BLaER1 treated with 17β-estradiol and CSF1 and Interleukin-3, amounts not matched to agents 10 nM and 100 nM (cell line): ENCODE data around the gene INF2.
A peak's percentile ranks its signal among the peaks of the same experiment; 100 is the strongest.

Experiments
- H3K27ac ChIP-seq, 11 experiments: shearing (Covaris generic); formaldehyde crosslinking; 2 replicates each; pipeline ENCODE4 v1.8.1; 2022
- H3K27me3 ChIP-seq, 11 experiments: shearing (Covaris generic); formaldehyde crosslinking; 2 replicates each; pipeline ENCODE4 v1.8.1; 2022
- H3K36me3 ChIP-seq, 11 experiments: shearing (Covaris generic); formaldehyde crosslinking; 2 replicates each; pipeline ENCODE4 v1.8.1; 2022
- H3K4me1 ChIP-seq, 10 experiments: shearing (Covaris generic); formaldehyde crosslinking; 2 replicates each; pipeline ENCODE4 v1.8.1; 2022
- H3K4me2 ChIP-seq, 11 experiments: shearing (Covaris generic); formaldehyde crosslinking; 2 replicates each; pipeline ENCODE4 v1.8.1; 2022
- H3K4me3 ChIP-seq, 10 experiments: shearing (Covaris generic); formaldehyde crosslinking; 2 replicates each; pipeline ENCODE4 v1.8.1; 2022
- H3K9ac ChIP-seq, 11 experiments: shearing (Covaris generic); formaldehyde crosslinking; 2 replicates each; pipeline ENCODE4 v1.8.1; 2022
- H3K9me3 ChIP-seq, 11 experiments: shearing (Covaris generic); formaldehyde crosslinking; replicated peaks in 1 of 11; 2 replicates each; pipeline ENCODE4 v1.8.1; 2022
- H4K20me1 ChIP-seq, 11 experiments: shearing (Covaris generic); formaldehyde crosslinking; 2 replicates each; pipeline ENCODE4 v1.8.1; 2022
- Cebpa-rat ChIP-seq, 11 experiments: shearing (Covaris generic); IDR thresholded peaks; 2 replicates each; pipeline ENCODE4 v1.8.1; 2022

INF2 gene

DNA sequence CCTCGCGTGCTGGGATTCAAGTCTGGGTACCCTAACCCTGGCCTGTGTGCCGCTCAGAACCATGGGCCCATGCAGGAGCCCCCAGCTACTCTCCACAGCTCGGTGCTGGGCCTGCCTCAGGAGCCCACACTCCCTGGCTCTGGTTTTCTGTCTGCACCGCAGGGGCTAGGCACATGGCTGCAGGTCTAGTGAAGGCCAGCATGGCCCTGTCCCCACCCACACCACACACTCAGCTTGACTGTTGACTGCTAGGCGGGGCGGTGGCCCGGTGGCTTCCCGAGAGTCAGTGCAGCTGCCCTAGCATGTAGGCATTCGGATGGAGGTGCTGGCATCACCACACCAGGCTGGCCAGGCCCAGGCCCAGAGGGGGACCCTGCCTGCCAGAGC lies 7.9 kb downstream of the INF2 start:
- H3K36me3 ChIP-seq: peaks cover 36 to 88% (median 69%) of the 10 kb centered on the region in 11 experiments
- peaks cover 90 to 100% (median 100%) of the 10 kb centered on the region in 11 experiments for H4K20me1 ChIP-seq
- no peak for TF ChIP-seq Cebpa-rat (IDR thresholded peaks at IDR 0.05)
- H3K9me3 ChIP-seq: no peaks in the 10 kb centered on the region
- H3K4me1 ChIP-seq: peaks cover 76 to 98% (median 94%) of the 10 kb centered on the region in 10 experiments
- peak overlapping the region in 5 of 11 experiments; percentile 32 to 93 (median 77); a peak in 9 of 22 replicates for H3K27ac ChIP-seq
- peak overlapping the region; percentile 4 to 98 (median 54); a peak in 11 of 22 replicates for H3K9ac ChIP-seq
- H3K27me3 ChIP-seq: no peaks in the 10 kb centered on the region
- H3K4me3 ChIP-seq: no peak overlapping the region
- peak overlapping the region in 7 of 11 experiments; percentile 12 to 100 (median 45); a peak in 10 of 22 replicates for H3K4me2 ChIP-seq

GRCh38 chr14:104697892-104698583 lies 8.6 kb downstream of the INF2 start:
- H3K9ac ChIP-seq: peak overlapping the region in 10 of 11 experiments; percentile 4 to 98 (median 56); a peak in 16 of 22 replicates

DNA sequence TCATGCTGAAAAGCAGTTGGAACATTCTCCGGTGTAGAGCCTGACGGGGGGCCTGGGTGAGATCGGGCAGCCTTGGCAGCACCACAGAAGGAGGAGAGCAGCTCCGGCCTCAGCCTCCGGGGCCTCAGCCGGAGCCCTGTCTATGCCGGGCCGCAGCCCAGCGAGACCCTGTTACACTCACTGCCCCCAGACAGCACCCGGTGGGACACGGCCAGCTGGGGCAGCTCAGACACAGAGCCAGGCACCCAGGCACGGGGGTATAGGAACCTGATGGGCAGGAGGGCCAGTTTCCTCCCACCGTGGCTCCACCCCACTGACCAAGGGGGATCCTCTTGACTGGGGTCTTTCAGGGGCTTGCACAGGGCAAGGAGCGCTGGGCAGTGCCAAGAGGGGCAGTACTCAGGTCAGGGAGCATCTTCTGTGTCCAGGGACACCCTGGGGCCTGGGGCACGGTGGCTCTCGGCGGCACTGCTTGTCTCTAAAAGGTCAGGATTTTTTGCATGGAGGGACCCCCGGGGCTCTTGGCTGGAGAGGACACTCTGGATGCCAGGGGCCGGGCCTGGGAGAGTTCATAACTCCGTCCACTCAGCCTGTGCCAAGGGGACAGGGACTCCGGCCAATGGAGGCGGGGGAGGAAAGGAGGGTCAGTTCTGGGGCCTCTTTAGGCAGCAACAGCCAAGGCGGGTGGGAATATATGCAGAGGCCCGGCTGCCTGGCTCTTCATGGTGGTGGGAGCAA lies 9.4 kb downstream of the INF2 start:
- H3K9me3 ChIP-seq: no peaks in the 10 kb centered on the region
- no peak for TF ChIP-seq Cebpa-rat (IDR thresholded peaks at IDR 0.05)
- H3K4me2 ChIP-seq: peak overlapping the region in 7 of 11 experiments; percentile 18 to 52 (median 42); a peak in 8 of 22 replicates
- peak overlapping the region in 10 of 11 experiments; percentile 18 to 98 (median 54); a peak in 15 of 22 replicates for H3K9ac ChIP-seq
- H3K27me3 ChIP-seq: no peaks in the 10 kb centered on the region
- H3K4me1 ChIP-seq: peaks cover 60 to 83% (median 79%) of the 10 kb centered on the region in 10 experiments
- H3K36me3 ChIP-seq: peaks cover 50 to 88% (median 75%) of the 10 kb centered on the region in 11 experiments
- H4K20me1 ChIP-seq: peaks cover 76 to 100% (median 98%) of the 10 kb centered on the region in 11 experiments
- no peak overlapping the region for H3K4me3 ChIP-seq
- peak overlapping the region in 4 of 11 experiments; percentile 17 to 93 (median 22); a peak in 5 of 22 replicates for H3K27ac ChIP-seq

More at GRCh38 chr14:104697892-104698583, 8.6 kb downstream of the INF2 start:
- H3K4me2 ChIP-seq: peak overlapping the region in 7 of 11 experiments; percentile 10 to 100 (median 45); a peak in 11 of 22 replicates
- peak overlapping the region in 2 of 11 experiments; percentile 6 to 93; a peak in 2 of 22 replicates for H3K27ac ChIP-seq
- no peaks in the 10 kb centered on the region for H3K9me3 ChIP-seq
- H3K4me1 ChIP-seq: peaks cover 68 to 91% (median 87%) of the 10 kb centered on the region in 10 experiments
- TF ChIP-seq Cebpa-rat (IDR thresholded peaks at IDR 0.05): no peak
- peaks cover 42 to 88% (median 69%) of the 10 kb centered on the region in 11 experiments for H3K36me3 ChIP-seq
- H3K27me3 ChIP-seq: no peaks in the 10 kb centered on the region
- no peak overlapping the region for H3K4me3 ChIP-seq
- H4K20me1 ChIP-seq: peaks cover 84 to 100% (median 100%) of the 10 kb centered on the region in 11 experiments

DNA sequence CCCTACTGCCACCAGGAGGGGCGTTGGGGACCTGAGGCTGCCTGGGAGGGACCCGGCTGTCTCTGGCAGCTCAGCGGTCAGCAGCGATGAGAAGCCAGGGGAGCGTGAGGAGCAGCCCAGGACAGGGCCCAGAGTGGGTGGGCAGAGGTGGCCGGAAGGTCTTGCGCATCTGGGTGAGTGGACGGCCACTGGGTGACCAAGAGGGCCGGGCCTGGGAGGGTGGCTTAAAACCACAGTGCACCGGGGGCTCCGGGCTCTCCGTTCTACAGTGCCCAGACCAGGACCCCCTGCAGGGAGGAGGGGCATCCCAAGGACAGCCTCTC lies 10.0 kb downstream of the INF2 start:
- Histone ChIP-seq H3K27ac (peak overlapping the region in 2 of 11 experiments; percentile 18 to 23; a peak in 3 of 22 replicates), H3K9me3 (no peaks in the 10 kb centered on the region), H3K4me1 (peaks cover 55 to 77% (median 73%) of the 10 kb centered on the region in 10 experiments), H4K20me1 (peaks cover 71 to 100% (median 95%) of the 10 kb centered on the region in 11 experiments), H3K36me3 (peaks cover 51 to 90% (median 77%) of the 10 kb centered on the region in 11 experiments), H3K9ac (peak overlapping the region in 8 of 11 experiments; percentile 42 to 69 (median 54); a peak in 8 of 22 replicates), H3K4me3 (no peak overlapping the region), H3K27me3 (no peaks in the 10 kb centered on the region), H3K4me2 (peak overlapping the region in 9 of 11 experiments; percentile 15 to 52 (median 42); a peak in 14 of 22 replicates)
- no peak for TF ChIP-seq Cebpa-rat (IDR thresholded peaks at IDR 0.05)

- H3K4me1 ChIP-seq: peaks cover 46 to 69% (median 65%) of the 10 kb centered on the region in 10 experiments
- peaks cover 59 to 98% (median 85%) of the 10 kb centered on the region in 11 experiments for H3K36me3 ChIP-seq
- no peaks in the 10 kb centered on the region for H3K27me3 ChIP-seq
- H3K9me3 ChIP-seq: no peaks in the 10 kb centered on the region
- H3K9ac ChIP-seq: peak overlapping the region in 9 of 11 experiments; percentile 8 to 69 (median 46); a peak in 13 of 22 replicates
- H3K4me2 ChIP-seq: peak overlapping the region in 10 of 11 experiments; percentile 9 to 52 (median 40); a peak in 17 of 22 replicates
- H3K27ac ChIP-seq: peak overlapping the region in 6 of 11 experiments; percentile 14 to 47 (median 29); a peak in 5 of 22 replicates
- TF ChIP-seq Cebpa-rat (IDR thresholded peaks at IDR 0.05): no peak
- H4K20me1 ChIP-seq: peaks cover 63 to 100% (median 87%) of the 10 kb centered on the region in 11 experiments
- H3K4me3 ChIP-seq: no peak overlapping the region
These were observed 10.8 kb downstream of the INF2 start for GRCh38 chr14:104700225-104700651.

- Histone ChIP-seq H3K4me3 (no peak overlapping the region), H3K27ac (peak overlapping the region in 5 of 11 experiments; percentile 15 to 47 (median 33); a peak in 4 of 22 replicates), H3K9ac (peak overlapping the region in 8 of 11 experiments; percentile 9 to 58 (median 39); a peak in 9 of 22 replicates), H3K9me3 (no peaks in the 10 kb centered on the region), H3K4me2 (peak overlapping the region in 8 of 11 experiments; percentile 19 to 52 (median 43); a peak in 12 of 22 replicates), H4K20me1 (peaks cover 59 to 100% (median 87%) of the 10 kb centered on the region in 11 experiments), H3K36me3 (peaks cover 63 to 100% (median 87%) of the 10 kb centered on the region in 11 experiments), H3K27me3 (no peaks in the 10 kb centered on the region), H3K4me1 (peaks cover 41 to 69% (median 64%) of the 10 kb centered on the region in 10 experiments)
- TF ChIP-seq Cebpa-rat (IDR thresholded peaks at IDR 0.05): no peak
These were observed 11.4 kb downstream of the INF2 start for GRCh38 chr14:104700747-104701217.

DNA sequence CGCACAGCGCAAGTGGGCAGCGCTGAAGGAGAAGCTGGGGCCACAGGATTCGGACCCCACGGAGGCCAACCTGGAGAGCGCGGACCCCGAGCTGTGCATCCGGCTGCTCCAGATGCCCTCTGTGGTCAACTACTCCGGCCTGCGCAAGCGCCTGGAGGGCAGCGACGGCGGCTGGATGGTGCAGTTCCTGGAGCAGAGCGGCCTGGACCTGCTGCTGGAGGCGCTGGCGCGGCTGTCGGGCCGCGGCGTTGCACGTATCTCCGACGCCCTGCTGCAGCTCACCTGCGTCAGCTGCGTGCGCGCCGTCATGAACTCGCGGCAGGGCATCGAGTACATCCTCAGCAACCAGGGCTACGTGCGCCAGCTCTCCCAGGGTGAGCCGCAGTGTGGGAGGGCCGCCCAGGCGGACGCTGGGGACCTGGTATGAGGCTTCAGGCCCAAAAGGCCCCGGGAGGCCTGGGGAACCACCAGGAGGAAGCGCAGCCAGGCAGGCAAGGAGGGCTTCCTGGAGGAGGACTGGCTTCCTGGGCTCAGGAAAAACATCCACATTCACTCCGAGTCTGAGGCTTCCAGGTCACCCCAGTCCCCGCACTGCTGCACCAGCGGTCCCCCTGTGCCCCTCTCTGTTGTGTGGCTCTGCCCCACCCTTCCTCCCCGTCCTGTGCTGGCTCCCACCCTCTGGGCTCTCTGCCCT lies 12.1 kb downstream of the INF2 start:
- H4K20me1 ChIP-seq: peaks cover 52 to 100% (median 86%) of the 10 kb centered on the region in 11 experiments
- H3K4me2 ChIP-seq: peak overlapping the region in 8 of 11 experiments; percentile 14 to 52 (median 27); a peak in 12 of 22 replicates
- peaks cover 34 to 69% (median 64%) of the 10 kb centered on the region in 10 experiments for H3K4me1 ChIP-seq
- H3K27ac ChIP-seq: peak overlapping the region in 3 of 11 experiments; percentile 13 to 47 (median 14); a peak in 1 of 22 replicates
- no peak for TF ChIP-seq Cebpa-rat (IDR thresholded peaks at IDR 0.05)
- H3K27me3 ChIP-seq: no peaks in the 10 kb centered on the region
- no peak overlapping the region for H3K4me3 ChIP-seq
- H3K9me3 ChIP-seq: no peaks in the 10 kb centered on the region
- H3K9ac ChIP-seq: peak overlapping the region in 2 of 11 experiments; percentile 7 to 15; a peak in 2 of 22 replicates
- H3K36me3 ChIP-seq: peaks cover 63 to 100% (median 87%) of the 10 kb centered on the region in 11 experiments
